Measurements from ENCODE around the gene NAV2. TPM values are rescaled to one million over a fixed set of nuclear protein-coding genes. Genes with fewer than 3 reads are reported as not detected.

Gene NAV2
- total RNA-seq, 1 experiment from 2014 or later: 23.3 TPM

- no peaks in the 10 kb centered on the region for H3K36me3 ChIP-seq (ENCODE audit: low read depth)
- H3K4me1 ChIP-seq (replicated peaks; ENCODE audit: insufficient read depth): no peaks in the 10 kb centered on the region
- no TSS peak for BruUV-seq (replicated peaks)
- H3K9me3 ChIP-seq (ENCODE audit: insufficient read depth, low read depth): no peaks in the 10 kb centered on the region
- CTCF ChIA-PET: no interaction called here
- POLR2A ChIA-PET (ENCODE audit: unreplicated experiment): no interaction called here
- no peaks in the 10 kb centered on the region for H4K20me1 ChIP-seq (ENCODE audit: insufficient read depth)
- no peak within 1 kb of the TSS for H2AFZ ChIP-seq
- H3K27ac ChIP-seq: no peak within 1 kb of the TSS
- no peak within 1 kb of the TSS for H3K4me2 ChIP-seq
- no peak within 1 kb of the TSS for H3K4me3 ChIP-seq
- DNase-seq: no peak
- no peaks in the 10 kb centered on the region for H3K9me2 ChIP-seq (ENCODE audit: insufficient read depth)
- H3K79me2 ChIP-seq (ENCODE audit: low read depth): no peaks in the 10 kb centered on the region
- no peak for TF ChIP-seq CTCF (conservative IDR thresholded peaks at IDR 0.05)
- TF ChIP-seq EZH2 (IDR thresholded peaks at IDR 0.05; ENCODE audit: low read depth): no peak
- no peaks in the 10 kb centered on the region for H3F3A ChIP-seq (ENCODE audit: insufficient read depth, low read depth)
- intact Hi-C loops (cut with micrococcal nuclease; ENCODE audit: unreplicated experiment): no loop called here
- peaks cover 69% of the 10 kb centered on the region for H3K27me3 ChIP-seq (ENCODE audit: insufficient read depth, low read depth)
These were observed 448.0 kb downstream of the NAV2 start, which contains the start of gene DBX1 for GRCh38 chr11:20160425-20161229. TSS of gene DBX1 (minus strand) at chr11:20160475. CDS start at chr11:20160324, 151 bp downstream.

GRCh38 chr11:20161230-20161918 lies 448.7 kb downstream of the NAV2 start:
- Histone ChIP-seq H3K27me3 (ENCODE audit: insufficient read depth, low read depth) (peaks cover 69% of the 10 kb centered on the region), H3K79me2 (ENCODE audit: low read depth) (no peaks in the 10 kb centered on the region), H3K4me3 (no peak overlapping the region), H3K27ac (no peak overlapping the region), H2AFZ (no peak overlapping the region), H3K36me3 (ENCODE audit: low read depth) (no peaks in the 10 kb centered on the region), H3K9me3 (ENCODE audit: insufficient read depth, low read depth) (no peaks in the 10 kb centered on the region), H3K4me1 (replicated peaks; ENCODE audit: insufficient read depth) (no peaks in the 10 kb centered on the region), H4K20me1 (ENCODE audit: insufficient read depth) (no peaks in the 10 kb centered on the region), H3K4me2 (no peak overlapping the region), H3K9me2 (ENCODE audit: insufficient read depth) (no peaks in the 10 kb centered on the region), H3F3A (ENCODE audit: insufficient read depth, low read depth) (no peaks in the 10 kb centered on the region)
- intact Hi-C loops (cut with micrococcal nuclease; ENCODE audit: unreplicated experiment): no loop called here
- ChIA-PET CTCF (no interaction called here), POLR2A (ENCODE audit: unreplicated experiment) (no interaction called here)
- no TSS peak for BruUV-seq (replicated peaks)
- DNase-seq: no peak
- TF ChIP-seq CTCF (conservative IDR thresholded peaks at IDR 0.05) (no peak), EZH2 (IDR thresholded peaks at IDR 0.05; ENCODE audit: low read depth) (no peak)

GRCh38 chr11:20161923-20162744 lies 449.5 kb downstream of the NAV2 start:
- Histone ChIP-seq H3K4me2 (no peak overlapping the region), H3K36me3 (ENCODE audit: low read depth) (no peaks in the 10 kb centered on the region), H3K9me2 (ENCODE audit: insufficient read depth) (no peaks in the 10 kb centered on the region), H3F3A (ENCODE audit: insufficient read depth, low read depth) (no peaks in the 10 kb centered on the region), H3K27me3 (ENCODE audit: insufficient read depth, low read depth) (peaks cover 71% of the 10 kb centered on the region), H3K79me2 (ENCODE audit: low read depth) (no peaks in the 10 kb centered on the region), H2AFZ (no peak overlapping the region), H3K4me3 (no peak overlapping the region), H4K20me1 (ENCODE audit: insufficient read depth) (no peaks in the 10 kb centered on the region), H3K27ac (no peak overlapping the region), H3K4me1 (replicated peaks; ENCODE audit: insufficient read depth) (no peaks in the 10 kb centered on the region), H3K9me3 (ENCODE audit: insufficient read depth, low read depth) (no peaks in the 10 kb centered on the region)
- no peak for DNase-seq
- BruUV-seq (replicated peaks): no TSS peak
- CTCF ChIA-PET: no interaction called here
- intact Hi-C loops (cut with micrococcal nuclease; ENCODE audit: unreplicated experiment): no loop called here
- POLR2A ChIA-PET (ENCODE audit: unreplicated experiment): no interaction called here
- no peak for TF ChIP-seq CTCF (conservative IDR thresholded peaks at IDR 0.05)
- no peak for TF ChIP-seq EZH2 (IDR thresholded peaks at IDR 0.05; ENCODE audit: low read depth)

Data from PC-9 (cell line).